ENCODE results near the gene MTF1.

GRCh38 chr1:37845786-37846185 is 13.6 kb downstream of the MTF1 start:
- no peak for TF ChIP-seq TAF1 (IDR thresholded peaks at IDR 0.05; ENCODE audit: borderline replicate concordance, low read depth, low read length)
- TF ChIP-seq POLR2A (IDR thresholded peaks at IDR 0.05; ENCODE audit: low read depth, low read length), result no peak
- no peak for TF ChIP-seq POLR2AphosphoS5 (IDR thresholded peaks at IDR 0.05; ENCODE audit: low read depth, low read length)

All from GM12892 (cell line).